Ishikawa (cell line): ENCODE data around the gene PIGL.

ENCODE experiments used
- CEBPB ChIP-seq: IDR thresholded peaks from 2 replicates; pipeline ENCODE4 v1.6.1; 2012
- CREB1 ChIP-seq: IDR thresholded peaks from 2 replicates; pipeline ENCODE4 v1.6.1; 2012; ENCODE audit warnings: low read depth
- EGR1 ChIP-seq: IDR thresholded peaks from 2 replicates; pipeline ENCODE4 v1.6.1; 2012
- EP300 ChIP-seq: IDR thresholded peaks from 2 replicates; pipeline ENCODE4 v1.6.1; 2012; ENCODE audit warnings: borderline replicate concordance
- FOXM1 ChIP-seq: IDR thresholded peaks from 2 replicates; pipeline ENCODE4 v1.6.1; 2012; ENCODE audit warnings: low read depth, borderline replicate concordance
- MAX ChIP-seq: IDR thresholded peaks from 2 replicates; pipeline ENCODE4 v1.6.1; 2012
- NFIC ChIP-seq: IDR thresholded peaks from 2 replicates; pipeline ENCODE4 v1.6.1; 2012
- RAD21 ChIP-seq: IDR thresholded peaks from 2 replicates; pipeline ENCODE4 v1.6.1; 2012; ENCODE audit warnings: low read depth
- REST ChIP-seq: IDR thresholded peaks from 2 replicates; pipeline ENCODE4 v1.6.1; 2012; ENCODE audit warnings: low read depth, mild to moderate bottlenecking
- TAF1 ChIP-seq: IDR thresholded peaks from 2 replicates; pipeline ENCODE4 v1.6.1; 2012; ENCODE audit warnings: low read depth, mild to moderate bottlenecking
- TCF12 ChIP-seq: IDR thresholded peaks from 2 replicates; pipeline ENCODE4 v1.6.1; 2012; ENCODE audit warnings: low read depth
- TEAD4 ChIP-seq: IDR thresholded peaks from 2 replicates; pipeline ENCODE4 v1.6.1; 2012
- YY1 ChIP-seq: IDR thresholded peaks from 2 replicates; pipeline ENCODE4 v1.6.1; 2012; ENCODE audit warnings: low read depth
- ZBTB7A ChIP-seq: IDR thresholded peaks from 2 replicates; pipeline ENCODE4 v1.6.1; 2012; ENCODE audit warnings: low read depth
- TF ChIP-seq, protein P1 (sequence below): IDR thresholded peaks from 2 replicates; pipeline ENCODE4 v1.6.1; 2012

PIGL gene

DNA sequence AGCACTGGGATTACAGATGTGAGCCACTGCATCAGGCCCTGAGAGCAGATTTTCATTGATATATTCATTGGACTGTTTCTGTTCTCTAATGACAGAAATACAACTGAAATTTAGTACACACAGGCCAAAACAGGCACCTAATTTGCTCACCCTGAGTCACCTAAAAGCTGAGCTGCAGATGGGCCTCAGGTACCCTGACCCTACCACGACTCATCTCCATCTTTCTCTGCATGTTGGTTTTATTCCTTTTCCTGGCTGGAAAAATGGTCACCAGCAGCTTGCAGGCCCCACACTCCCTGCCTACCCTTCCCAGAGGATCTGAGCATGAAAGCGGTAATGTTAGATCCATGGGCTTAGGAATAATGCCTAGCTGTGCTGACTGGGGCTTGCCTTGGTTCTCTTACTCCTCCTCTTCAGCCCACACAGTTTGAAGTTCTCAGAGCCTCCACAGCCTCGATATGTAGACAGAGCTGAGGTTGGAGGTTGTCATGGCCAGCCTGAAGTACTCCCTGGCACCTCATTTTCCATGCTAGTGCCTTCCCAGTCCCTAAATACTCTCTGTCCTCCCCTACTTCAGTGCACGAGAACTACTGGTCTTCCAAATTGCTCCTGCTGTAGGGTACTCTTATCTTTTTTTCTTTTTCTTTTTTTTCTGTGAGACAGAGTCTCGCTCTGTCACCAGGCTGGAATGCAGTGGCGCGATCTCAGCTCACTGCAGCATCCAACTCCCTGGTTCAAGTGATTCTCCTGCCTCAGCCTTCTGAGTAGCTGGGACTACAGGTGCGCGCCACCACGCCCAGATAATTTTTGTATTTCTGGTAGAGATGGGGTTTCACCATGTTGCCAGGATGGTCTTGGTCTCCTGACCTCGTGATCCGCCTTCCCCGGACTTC lies 85.2 kb downstream of the PIGL start:
- TF ChIP-seq YY1: no peak
- TF ChIP-seq MAX: no peak
- TF ChIP-seq TEAD4: no peak

DNA sequence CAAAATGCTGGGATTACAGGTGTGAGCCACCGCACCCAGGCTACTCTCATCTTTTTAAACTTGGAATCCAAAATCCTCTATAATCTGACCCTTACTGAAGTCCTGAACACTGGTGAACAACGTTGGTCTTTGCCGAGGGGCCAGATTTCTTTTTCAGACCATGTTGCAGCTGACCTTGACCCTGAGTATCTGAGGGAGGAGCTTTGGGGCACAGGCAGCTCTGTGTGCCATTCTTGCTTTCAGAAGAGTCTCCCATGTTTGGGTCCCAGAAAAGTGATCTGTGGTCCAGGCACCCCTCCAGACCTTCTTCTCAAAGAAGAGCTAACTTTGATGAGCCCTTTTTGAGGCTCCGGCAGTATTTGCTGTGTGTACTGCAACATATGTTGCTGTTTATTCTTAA lies 85.8 kb downstream of the PIGL start:
- no peak for TF ChIP-seq RAD21
- no peak for TF ChIP-seq ZBTB7A
- TF ChIP-seq, protein P1, sequence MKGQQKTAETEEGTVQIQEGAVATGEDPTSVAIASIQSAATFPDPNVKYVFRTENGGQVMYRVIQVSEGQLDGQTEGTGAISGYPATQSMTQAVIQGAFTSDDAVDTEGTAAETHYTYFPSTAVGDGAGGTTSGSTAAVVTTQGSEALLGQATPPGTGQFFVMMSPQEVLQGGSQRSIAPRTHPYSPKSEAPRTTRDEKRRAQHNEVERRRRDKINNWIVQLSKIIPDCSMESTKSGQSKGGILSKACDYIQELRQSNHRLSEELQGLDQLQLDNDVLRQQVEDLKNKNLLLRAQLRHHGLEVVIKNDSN: no peak
- TF ChIP-seq CREB1: no peak
- TF ChIP-seq EGR1: no peak
- TF ChIP-seq FOXM1: no peak
- TF ChIP-seq YY1: no peak
- no peak for TF ChIP-seq TCF12
- TF ChIP-seq TAF1: no peak
- no peak for TF ChIP-seq NFIC
- no peak for TF ChIP-seq CEBPB
- TF ChIP-seq EP300: no peak
- TF ChIP-seq TEAD4: no peak

DNA sequence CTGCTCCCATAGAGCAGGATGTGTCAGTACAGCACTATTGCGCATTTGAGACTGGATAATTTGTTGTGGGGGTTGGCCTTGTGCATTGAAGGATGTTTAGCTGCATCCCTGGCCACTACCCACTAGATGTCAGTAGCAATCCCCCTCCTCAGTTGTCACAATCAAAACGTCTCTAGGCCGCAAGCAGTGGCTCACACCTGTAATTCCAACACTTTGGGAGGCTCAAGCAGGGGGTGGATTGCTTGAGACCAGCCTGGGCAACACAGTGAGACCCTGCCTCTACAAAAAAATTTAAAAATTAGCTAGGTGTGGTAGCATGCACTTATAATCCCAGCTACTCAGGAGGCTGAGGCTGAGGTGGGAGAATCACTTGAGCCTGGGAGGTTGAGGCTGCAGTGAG lies 87.8 kb downstream of the PIGL start:
- TF ChIP-seq RAD21 (peak; percentile 15; the same call in 1 of the 2 replicates), CREB1 (no peak)

DNA sequence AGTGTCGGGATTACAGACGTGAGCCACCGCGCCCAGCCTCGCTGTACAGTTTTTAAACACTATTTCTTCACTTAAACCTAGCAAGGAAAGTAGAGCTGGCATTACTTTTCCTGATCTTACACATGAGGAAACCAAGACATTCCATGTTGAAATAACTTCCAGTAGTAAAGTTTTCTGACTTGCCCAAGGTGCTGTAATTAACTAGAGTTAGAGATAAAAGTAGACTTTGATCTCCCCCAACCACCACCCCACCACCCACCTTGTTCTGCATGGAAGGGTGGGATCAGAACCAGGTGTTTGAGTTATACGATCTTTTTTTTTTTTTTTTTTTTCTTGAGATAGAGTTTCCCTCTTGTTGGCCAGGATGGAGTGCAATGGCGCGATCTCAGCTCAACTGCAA lies 89.2 kb downstream of the PIGL start:
- no peak for TF ChIP-seq CEBPB
- no peak for TF ChIP-seq NFIC
- TF ChIP-seq ZBTB7A: no peak
- TF ChIP-seq EP300: no peak
- no peak for TF ChIP-seq MAX
- TF ChIP-seq YY1: no peak
- no peak for TF ChIP-seq RAD21
- TF ChIP-seq TCF12: no peak
- TF ChIP-seq TEAD4: no peak
- TF ChIP-seq, protein P1: no peak

GRCh38 chr17:16313139-16314090 lies 96.4 kb downstream of the PIGL start:
- no peak for TF ChIP-seq CREB1
- no peak for TF ChIP-seq EP300
- no peak for TF ChIP-seq YY1

DNA sequence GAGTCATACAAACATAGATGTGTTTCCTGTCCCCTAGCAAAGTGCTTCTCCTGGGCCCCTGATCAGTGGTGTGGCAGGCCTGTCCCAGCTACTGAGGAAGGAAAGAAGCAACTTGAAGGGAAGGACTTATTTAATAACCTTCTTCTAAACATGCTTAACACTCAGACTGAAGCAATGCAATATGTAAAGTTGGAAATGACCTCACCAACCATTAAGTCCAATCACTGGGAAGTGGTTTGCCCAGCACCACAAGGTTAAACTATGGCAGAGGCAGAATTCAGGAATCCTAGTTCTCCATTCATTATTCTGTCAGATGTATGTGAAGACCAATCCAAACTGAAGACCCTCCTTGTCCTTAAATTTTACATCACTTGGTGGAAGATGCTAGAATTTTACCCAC lies 97.2 kb downstream of the PIGL start:
- no peak for TF ChIP-seq TCF12
- no peak for TF ChIP-seq CEBPB
- TF ChIP-seq EP300: no peak
- TF ChIP-seq TEAD4: no peak
- TF ChIP-seq, protein P1: no peak
- no peak for TF ChIP-seq EGR1
- no peak for TF ChIP-seq FOXM1
- TF ChIP-seq TAF1: no peak
- no peak for TF ChIP-seq REST
- no peak for TF ChIP-seq YY1
- TF ChIP-seq ZBTB7A: no peak
- TF ChIP-seq RAD21: no peak
- TF ChIP-seq CREB1: no peak
- no peak for TF ChIP-seq MAX
- TF ChIP-seq NFIC: no peak
